Activated naive CD8-positive, alpha-beta T cell treated with anti-CD3 and anti-CD28 coated beads, Interleukin-2, amount 10 ng/mL, durations not matched to agents 7 days and 5 days (primary cell): ENCODE data around the gene MAS1. TPM values are rescaled to one million over a fixed set of nuclear protein-coding genes. Genes with fewer than 3 reads are reported as not detected.
"Not testable (repeated sequence)": the region's sequence is repeated elsewhere in the genome, so short reads cannot be mapped to it uniquely, and the experiment has no call there.

Experiments
- ATAC-seq: fragments of 150-1000 bp; cut with Tn5 transposase; one replicate; pipeline ENCODE4 v1.10.0; 2021; ENCODE audit warnings: low read depth, moderate library complexity
- POLR2A ChIA-PET: fragments of 350-600 bp; sonication (Branson Sonifier 250); formaldehyde crosslinking; loops from one replicate; lab custom pipeline; 2021; ENCODE audit warnings: antibody characterized with exemption; lab: Charles Lee
- DNase-seq: peaks from one replicate; pipeline ENCODE4 v3.0.0; 2021
- H3K27ac Mint-ChIP-seq: one replicate; pipeline ENCODE4 v1.8.0; 2022; ENCODE audit warnings: mild to moderate bottlenecking, mixed read lengths
- H3K27me3 Mint-ChIP-seq: one replicate; pipeline ENCODE4 v1.8.0; 2022; ENCODE audit warnings: mild to moderate bottlenecking, moderate library complexity, mixed read lengths
- H3K36me3 Mint-ChIP-seq: one replicate; pipeline ENCODE4 v1.8.0; 2021; ENCODE audit warnings: mild to moderate bottlenecking, mixed read lengths
- H3K4me1 Mint-ChIP-seq: one replicate; pipeline ENCODE4 v1.8.0; 2021; ENCODE audit warnings: mixed read lengths
- H3K4me3 Mint-ChIP-seq: one replicate; pipeline ENCODE4 v1.8.0; 2022; ENCODE audit warnings: mild to moderate bottlenecking, moderate library complexity, mixed read lengths
- H3K9me3 Mint-ChIP-seq: one replicate; pipeline ENCODE4 v1.8.0; 2021; ENCODE audit warnings: mixed read lengths
- total RNA-seq, 2 experiments: library from RNA; stranded (reverse); gene quantifications; one replicate each; pipeline ENCODE4 v1.2.3, GENCODE V29; 2021

MAS1 gene
- total RNA-seq: not detected

DNA sequence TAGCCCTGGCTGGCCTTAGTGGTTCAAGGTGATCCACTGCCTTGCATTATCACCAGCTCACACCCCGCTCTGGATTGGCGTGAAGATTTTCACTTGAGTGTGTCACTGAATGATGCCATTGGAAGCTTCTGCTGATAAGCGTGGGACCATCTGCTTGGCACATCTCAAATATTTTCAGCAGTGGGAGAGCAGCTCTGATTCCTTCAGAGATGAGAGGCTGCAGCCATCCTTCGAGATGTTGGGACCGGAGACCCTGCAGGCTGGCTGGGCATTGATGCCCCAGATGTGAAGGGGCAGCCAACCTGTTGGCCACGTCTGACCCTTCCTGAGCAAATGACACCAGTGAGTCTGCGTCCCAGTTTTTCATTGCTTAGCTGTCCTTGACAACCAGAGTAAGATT, at the start of gene MAS1:
TSS of gene MAS1 (plus strand) at position 197 of the 400 bp plus-strand sequence. CDS start 15,968 bp downstream, outside the sequence.
- no peaks in the 10 kb centered on the region for H3K36me3 Mint-ChIP-seq
- H3K27me3 Mint-ChIP-seq: peaks cover 39% of the 10 kb centered on the region
- no peaks in the 10 kb centered on the region for H3K4me1 Mint-ChIP-seq
- POLR2A ChIA-PET: no interaction called here
- H3K9me3 Mint-ChIP-seq: no peaks in the 10 kb centered on the region
- no peak within 1 kb of the TSS for H3K4me3 Mint-ChIP-seq
- H3K27ac Mint-ChIP-seq: no peak within 1 kb of the TSS
- no peak for DNase-seq
- ATAC-seq: no peak

DNA sequence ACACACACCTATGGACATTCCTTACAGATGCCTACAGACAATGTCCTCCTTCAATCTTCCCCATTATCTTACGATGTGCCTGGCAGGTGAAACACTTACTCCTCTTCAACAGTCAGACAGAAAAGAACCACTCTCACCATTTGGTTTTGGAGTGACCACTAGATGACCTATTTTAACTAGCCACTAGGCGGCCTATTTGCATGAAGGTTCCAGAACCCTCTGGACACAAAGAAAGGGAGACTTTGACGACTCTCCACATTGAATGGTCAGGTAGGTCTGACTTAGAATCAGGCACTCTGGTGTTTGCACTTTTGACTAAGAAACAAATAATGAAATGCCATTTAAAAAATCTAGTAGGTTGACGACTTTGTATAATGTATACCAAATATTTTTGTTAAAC, 48.8 kb upstream of the MAS1 start:
- ATAC-seq (no peak), DNase-seq (no peak)
- Mint-ChIP-seq H3K36me3 (no peaks in the 10 kb centered on the region), H3K9me3 (no peaks in the 10 kb centered on the region), H3K4me3 (no peak overlapping the region), H3K4me1 (peaks cover 8% of the 10 kb centered on the region), H3K27ac (no peak overlapping the region), H3K27me3 (peaks cover 4% of the 10 kb centered on the region)
- POLR2A ChIA-PET: no interaction called here

DNA sequence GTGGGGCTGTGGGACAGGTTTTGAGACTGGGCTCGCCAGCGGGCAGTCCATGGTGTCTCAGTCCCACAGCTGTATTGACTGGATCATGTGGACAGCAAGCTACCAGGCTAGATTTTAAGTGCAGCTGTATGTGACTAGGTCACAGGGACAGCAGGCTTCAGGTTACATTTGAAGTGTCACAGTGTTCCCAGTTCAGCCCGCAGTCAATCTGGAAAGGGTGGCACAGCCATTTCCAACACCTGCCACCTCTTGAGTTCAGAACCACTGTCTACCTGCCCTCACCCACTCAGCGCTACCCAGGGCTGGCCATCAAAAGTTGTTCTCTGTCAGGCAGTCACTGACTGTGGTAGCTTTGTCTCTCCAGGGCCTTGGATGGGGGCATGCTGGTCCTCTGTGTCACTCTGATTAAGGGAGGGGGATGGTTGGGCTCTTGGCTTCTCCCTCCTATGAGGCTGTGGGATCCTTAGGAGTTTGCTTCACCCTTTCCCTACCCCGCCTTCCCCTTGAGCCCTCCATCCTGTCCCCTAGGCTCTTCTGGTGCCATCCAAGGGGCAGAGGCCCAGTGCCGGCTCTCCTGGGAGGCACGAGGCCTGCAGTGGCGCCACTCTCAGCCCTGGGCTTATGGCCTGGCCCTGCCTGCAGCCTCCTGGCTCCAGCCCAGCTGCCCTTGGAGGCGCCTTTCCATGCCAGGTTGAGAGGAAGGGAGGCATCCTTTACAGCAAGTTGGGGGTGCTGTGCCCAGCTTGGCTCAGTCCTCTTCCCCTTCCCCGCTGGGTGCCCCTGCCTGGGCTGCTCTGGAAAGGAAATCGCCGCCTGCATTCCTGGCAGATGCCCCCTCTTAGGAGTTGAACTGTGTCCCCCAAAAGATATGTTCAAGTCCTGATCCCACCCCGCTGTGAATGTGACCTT, 45.8 kb upstream of the MAS1 start:
- no peaks in the 10 kb centered on the region for H3K27me3 Mint-ChIP-seq
- H3K4me3 Mint-ChIP-seq: no peak overlapping the region
- H3K36me3 Mint-ChIP-seq: no peaks in the 10 kb centered on the region
- DNase-seq (no peak), ATAC-seq (no peak)
- no peak overlapping the region for H3K27ac Mint-ChIP-seq
- peaks cover 6% of the 10 kb centered on the region for H3K9me3 Mint-ChIP-seq
- H3K4me1 Mint-ChIP-seq: peaks cover 8% of the 10 kb centered on the region
- POLR2A ChIA-PET: interaction anchor here (1.0 to 1.7 kb wide), 3 partner anchors 10 to 55 kb away, joined by 3 to 4 read pairs (median 3); partner anchors contain the start of genes MRPL18 and TCP1

DNA sequence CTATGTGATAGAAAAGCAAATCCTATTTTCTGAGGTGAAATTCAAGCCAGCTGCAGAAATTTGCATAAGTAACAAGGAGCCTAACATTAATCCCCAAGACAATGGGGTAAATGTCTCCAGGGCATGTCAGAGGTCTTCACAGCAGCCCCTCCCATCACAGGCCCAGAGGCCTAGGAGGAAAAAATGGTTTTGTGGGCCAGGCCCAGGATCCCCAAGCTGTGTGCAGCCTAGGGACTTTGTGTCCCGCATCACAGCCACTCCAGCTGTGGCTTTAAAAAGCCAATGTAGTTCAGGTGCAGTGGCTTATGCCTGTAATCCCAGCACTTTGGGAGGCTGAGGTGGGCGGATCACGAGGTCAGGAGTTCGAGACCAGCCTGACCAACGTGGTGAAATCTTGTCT, 42.2 kb upstream of the MAS1 start:
- ATAC-seq, H3K9me3 Mint-ChIP-seq, POLR2A ChIA-PET: not testable (repeated sequence)

DNA sequence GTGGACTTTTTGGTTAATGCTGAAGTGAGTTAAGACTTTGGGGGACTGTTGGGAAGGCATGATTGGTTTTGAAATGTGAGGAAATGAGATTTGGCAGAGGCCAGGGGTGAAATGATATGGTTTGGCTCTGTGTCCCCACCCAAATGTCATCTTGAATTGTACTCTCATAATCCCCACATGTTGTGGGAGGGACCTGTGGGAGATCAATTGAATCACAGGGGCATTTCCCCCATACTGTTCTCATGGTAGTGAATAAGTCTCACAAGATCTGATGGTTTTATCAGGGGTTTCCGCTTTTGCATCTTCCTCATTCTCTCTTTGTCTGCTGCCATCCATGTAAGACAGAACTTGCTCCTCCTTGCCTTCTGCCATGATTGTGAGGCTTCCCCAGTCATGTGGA, 40.9 kb upstream of the MAS1 start:
- not testable (repeated sequence) for H3K9me3 Mint-ChIP-seq, H3K4me1 Mint-ChIP-seq, H3K36me3 Mint-ChIP-seq, H3K27me3 Mint-ChIP-seq, DNase-seq, H3K27ac Mint-ChIP-seq, H3K4me3 Mint-ChIP-seq, ATAC-seq
- POLR2A ChIA-PET: interaction anchor here (1.2 kb wide), 1 partner anchor 60 kb away, joined by 5 read pairs; the partner anchor contains the start of gene TCP1

More for the DNA sequence above, 42.2 kb upstream of the MAS1 start:
- H3K4me1 Mint-ChIP-seq, H3K27me3 Mint-ChIP-seq, DNase-seq, H3K4me3 Mint-ChIP-seq, H3K36me3 Mint-ChIP-seq, H3K27ac Mint-ChIP-seq: not testable (repeated sequence)

DNA sequence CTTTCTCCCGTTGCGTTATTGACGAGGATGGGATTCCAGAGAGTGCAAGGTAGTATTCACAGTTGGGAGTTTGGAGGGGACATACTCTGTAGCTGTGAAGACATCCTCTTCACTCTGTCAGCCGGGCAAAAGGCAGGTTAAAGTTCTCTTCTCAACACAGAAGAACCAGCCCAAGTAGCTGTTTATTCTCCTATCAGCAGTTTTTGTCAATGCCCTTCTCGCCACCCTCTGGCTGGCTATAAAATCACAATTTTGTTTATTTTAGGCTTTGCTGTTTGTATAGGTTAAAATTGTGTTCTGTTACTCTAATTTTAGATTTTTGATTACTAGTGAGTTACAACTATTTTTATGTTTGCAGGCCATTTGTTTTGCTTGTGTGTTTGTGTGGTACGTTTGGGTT, 37.9 kb upstream of the MAS1 start:
- H3K36me3 Mint-ChIP-seq: peaks cover 3% of the 10 kb centered on the region
- H3K4me1 Mint-ChIP-seq: no peaks in the 10 kb centered on the region
- no peak for ATAC-seq
- no peak overlapping the region for H3K27ac Mint-ChIP-seq
- H3K27me3 Mint-ChIP-seq: peaks cover 18% of the 10 kb centered on the region
- DNase-seq: no peak
- peaks cover 4% of the 10 kb centered on the region for H3K9me3 Mint-ChIP-seq
- H3K4me3 Mint-ChIP-seq: no peak overlapping the region
- POLR2A ChIA-PET: interaction anchor here (0.7 kb wide), 1 partner anchor 9 kb away, joined by 4 read pairs; no protein-coding TSS in a partner anchor

DNA sequence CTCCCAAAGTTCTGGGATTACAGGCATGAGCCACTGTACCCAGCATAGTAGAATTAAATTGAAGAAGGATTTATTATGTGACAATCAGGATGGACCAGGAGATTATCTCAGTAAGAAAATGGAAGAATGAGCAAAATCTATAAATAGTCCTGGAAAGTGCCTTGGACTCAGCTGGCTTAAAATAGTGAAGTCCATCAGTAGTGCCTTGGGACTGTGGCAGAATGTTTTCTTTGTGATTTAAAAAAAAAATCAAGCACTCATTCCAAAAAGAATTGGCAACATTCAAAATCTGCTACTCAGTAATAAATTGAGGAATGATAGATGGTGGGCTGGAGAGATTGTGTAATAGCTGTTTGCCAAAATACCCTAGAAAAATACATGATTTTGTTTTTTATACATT, 37.0 kb upstream of the MAS1 start:
- H3K9me3 Mint-ChIP-seq: no peaks in the 10 kb centered on the region
- H3K4me3 Mint-ChIP-seq: no peak overlapping the region
- POLR2A ChIA-PET: no interaction called here
- ATAC-seq: no peak
- peaks cover 18% of the 10 kb centered on the region for H3K27me3 Mint-ChIP-seq
- H3K4me1 Mint-ChIP-seq: no peaks in the 10 kb centered on the region
- H3K36me3 Mint-ChIP-seq: peaks cover 3% of the 10 kb centered on the region
- no peak overlapping the region for H3K27ac Mint-ChIP-seq
- DNase-seq: no peak

DNA sequence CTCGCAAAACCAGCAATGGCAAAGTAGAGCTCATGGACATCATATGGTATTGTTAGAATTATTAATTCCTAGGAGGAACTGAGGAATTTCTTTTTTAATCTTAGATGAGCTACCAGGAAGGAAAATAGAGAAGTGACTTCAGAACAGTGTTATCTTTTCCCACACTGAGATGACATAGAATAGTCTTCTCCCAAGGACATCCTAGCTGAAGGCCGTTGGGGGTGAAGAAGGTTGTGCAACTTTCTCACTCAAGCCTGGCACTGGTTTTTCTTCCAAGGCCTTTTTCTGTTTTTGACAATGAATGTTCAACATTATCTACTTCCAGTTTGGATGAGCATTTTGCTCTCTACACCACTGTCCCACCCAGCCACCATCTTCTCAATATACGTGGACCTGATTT, 35.8 kb upstream of the MAS1 start:
- Mint-ChIP-seq H3K4me3 (no peak overlapping the region), H3K4me1 (no peaks in the 10 kb centered on the region), H3K27ac (no peak overlapping the region), H3K27me3 (peaks cover 18% of the 10 kb centered on the region), H3K9me3 (no peaks in the 10 kb centered on the region), H3K36me3 (peaks cover 3% of the 10 kb centered on the region)
- DNase-seq (no peak), ATAC-seq (no peak)
- POLR2A ChIA-PET: interaction anchor here (0.7 kb wide), 1 partner anchor 72 kb away, joined by 3 read pairs; no protein-coding TSS in a partner anchor

DNA sequence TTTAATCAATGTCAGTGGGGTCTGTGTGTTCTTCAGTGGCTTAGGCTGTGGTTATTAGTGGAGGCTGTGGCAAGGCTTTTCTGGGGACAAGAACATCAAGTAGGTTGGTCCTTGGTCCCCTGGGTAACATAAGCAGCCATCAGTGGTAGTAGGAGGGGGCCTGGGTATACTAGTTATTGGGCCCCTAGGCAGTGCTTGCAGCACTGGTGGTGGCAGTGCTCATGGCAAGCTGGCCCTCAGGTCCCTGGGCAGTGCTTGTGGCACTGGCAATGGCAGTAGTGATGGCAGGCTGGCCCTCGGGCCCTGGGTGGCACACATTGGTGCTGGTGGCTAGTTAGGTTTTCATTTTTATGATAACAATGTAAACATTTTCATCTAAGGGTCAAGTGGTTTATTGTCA, 32.5 kb upstream of the MAS1 start:
- no peak for ATAC-seq
- Mint-ChIP-seq H3K27ac (no peak overlapping the region), H3K4me3 (no peak overlapping the region), H3K9me3 (no peaks in the 10 kb centered on the region), H3K36me3 (peaks cover 3% of the 10 kb centered on the region), H3K4me1 (peaks cover 17% of the 10 kb centered on the region), H3K27me3 (peaks cover 13% of the 10 kb centered on the region)
- no peak for DNase-seq
- POLR2A ChIA-PET: no interaction called here

DNA sequence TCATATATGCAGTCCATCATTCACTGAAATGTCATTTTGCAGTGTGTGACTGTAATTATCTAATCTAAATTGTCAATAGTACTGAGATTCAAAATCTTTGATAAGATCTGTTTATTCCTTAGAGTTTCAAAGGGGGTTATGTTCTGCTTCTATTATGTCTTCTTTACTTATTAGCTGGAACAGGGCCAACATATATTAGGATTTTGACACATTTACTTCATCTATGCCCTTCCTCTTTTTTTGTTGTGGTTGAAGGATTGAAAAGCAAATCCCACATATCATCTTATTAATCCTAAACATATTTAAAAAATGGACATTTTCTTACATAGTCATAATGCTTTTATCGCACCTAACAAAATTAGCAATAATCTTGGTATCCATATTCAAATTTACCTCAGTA, 30.3 kb upstream of the MAS1 start:
- ATAC-seq (no peak), DNase-seq (no peak)
- no peak overlapping the region for H3K27ac Mint-ChIP-seq
- no peak overlapping the region for H3K4me3 Mint-ChIP-seq
- H3K36me3 Mint-ChIP-seq: peaks cover 3% of the 10 kb centered on the region
- peaks cover 17% of the 10 kb centered on the region for H3K4me1 Mint-ChIP-seq
- POLR2A ChIA-PET: no interaction called here
- no peaks in the 10 kb centered on the region for H3K9me3 Mint-ChIP-seq
- H3K27me3 Mint-ChIP-seq: peaks cover 13% of the 10 kb centered on the region

DNA sequence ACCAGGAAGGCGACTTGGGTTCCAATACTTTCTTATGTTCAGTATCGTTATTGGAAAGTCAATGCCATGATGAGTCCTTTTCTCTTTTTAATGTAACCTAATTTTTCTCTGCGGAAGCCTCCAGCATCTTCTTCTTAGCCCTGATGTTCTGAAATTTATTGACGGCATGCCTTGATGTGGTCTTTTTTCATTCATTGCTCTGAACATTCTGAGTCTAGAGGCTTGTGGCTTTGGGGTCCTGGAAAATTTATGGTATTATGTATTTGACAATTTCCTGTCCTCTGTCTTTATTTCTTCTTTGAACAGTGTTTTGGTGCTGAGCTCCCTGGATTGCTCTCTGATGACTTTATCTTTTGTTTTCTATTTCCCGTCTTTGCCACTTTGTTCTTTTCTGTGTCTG, 28.7 kb upstream of the MAS1 start:
- Mint-ChIP-seq H3K27me3 (peaks cover 3% of the 10 kb centered on the region), H3K9me3 (no peaks in the 10 kb centered on the region), H3K4me1 (peaks cover 17% of the 10 kb centered on the region), H3K36me3 (no peaks in the 10 kb centered on the region), H3K27ac (peak overlapping the region; percentile 10), H3K4me3 (peak overlapping the region; percentile 19)
- DNase-seq: no peak
- ATAC-seq: peak; percentile 68
- POLR2A ChIA-PET: interaction anchor here (0.9 kb wide), 1 partner anchor 71 kb away, joined by 4 read pairs; no protein-coding TSS in a partner anchor

DNA sequence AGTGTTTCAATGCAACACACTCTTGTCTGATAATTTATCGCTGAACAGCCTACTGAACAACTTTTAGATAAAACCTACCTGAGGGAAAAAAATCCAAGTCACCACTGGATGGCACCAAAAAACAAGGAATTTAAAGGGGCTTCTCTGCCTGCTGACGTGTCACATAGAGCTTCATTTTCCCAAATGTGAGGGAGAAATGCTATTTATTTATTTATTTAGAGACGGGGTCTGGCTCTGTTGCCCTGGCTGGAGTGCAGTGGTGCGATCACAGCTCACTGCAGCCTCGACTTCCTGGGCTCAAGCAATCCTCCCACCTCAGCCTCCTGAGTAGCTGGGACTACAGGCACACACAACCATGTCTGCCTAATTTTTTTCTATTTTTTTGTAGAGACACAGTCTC, 27.4 kb upstream of the MAS1 start:
- H3K36me3 Mint-ChIP-seq, H3K9me3 Mint-ChIP-seq, H3K27me3 Mint-ChIP-seq, DNase-seq: not testable (repeated sequence)
- Mint-ChIP-seq H3K4me1 (peaks cover 17% of the 10 kb centered on the region), H3K4me3 (peak overlapping the region; percentile 15), H3K27ac (peak overlapping the region; percentile 8)
- POLR2A ChIA-PET: interaction anchor here (0.9 kb wide), 1 partner anchor 170 kb away, joined by 3 read pairs; the partner anchor contains the start of gene SOD2
- ATAC-seq: peak; percentile 41

DNA sequence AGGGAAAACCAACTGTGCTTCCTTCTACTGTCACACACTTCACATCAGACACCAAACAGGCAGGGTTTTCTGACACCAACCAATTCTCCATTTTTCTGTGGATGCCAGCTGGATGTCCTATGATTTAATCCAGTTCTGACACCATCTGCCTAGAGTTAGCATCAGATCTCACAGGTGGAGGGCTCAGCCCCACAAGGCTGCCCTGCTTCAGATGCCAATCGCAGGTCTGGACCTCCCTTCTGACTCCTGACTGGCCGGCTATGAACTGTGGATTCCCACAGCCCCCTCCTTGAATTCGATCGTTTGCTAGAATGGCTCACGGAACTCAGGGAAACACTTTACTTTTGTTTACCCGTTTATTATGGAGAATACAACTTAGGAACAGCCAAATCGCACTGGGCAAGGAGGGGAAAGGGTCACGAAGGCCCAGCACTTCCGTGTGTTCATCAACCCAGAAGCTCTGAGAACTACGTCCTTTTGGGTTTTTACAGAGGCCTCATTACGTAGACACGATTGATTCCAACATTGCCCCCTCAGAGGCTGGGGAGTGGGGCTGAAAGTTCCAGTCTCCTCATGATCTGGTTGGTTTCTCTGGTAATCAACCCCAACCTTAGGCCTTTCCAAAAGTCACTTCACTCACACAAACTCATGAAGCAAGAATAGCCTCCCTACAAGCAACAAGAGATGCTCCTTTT, 25.4 kb upstream of the MAS1 start:
- ATAC-seq: no peak
- no peaks in the 10 kb centered on the region for H3K27me3 Mint-ChIP-seq
- POLR2A ChIA-PET: no interaction called here
- H3K4me1 Mint-ChIP-seq: peaks cover 17% of the 10 kb centered on the region
- no peak overlapping the region for H3K27ac Mint-ChIP-seq
- no peaks in the 10 kb centered on the region for H3K9me3 Mint-ChIP-seq
- no peak overlapping the region for H3K4me3 Mint-ChIP-seq
- H3K36me3 Mint-ChIP-seq: no peaks in the 10 kb centered on the region
- DNase-seq: no peak
